Gastroesophageal sphincter (tissue), 3 donors: ENCODE results near the gene ZNHIT2.

Experiments
- CTCF ChIP-seq, 4 experiments: fragments of 200-600 bp in 2 of 4; fragments of 450-650 bp in 2 of 4; sonication (generic) in 1 of 4; IDR thresholded peaks; one replicate each; pipeline ENCODE4 v1.5.1; 2017 to 2019; ENCODE audit warnings: antibody characterized with exemption in 4 of 4, mild to moderate bottlenecking in 2 of 4, moderate library complexity in 2 of 4
- POLR2A ChIP-seq, 2 donors: fragments of 450-650 bp; IDR thresholded peaks; one replicate each; pipeline ENCODE4 v1.6.1; 2017; ENCODE audit warnings: antibody characterized with exemption in 2 of 2, mild to moderate bottlenecking in 2 of 2, moderate library complexity in 1 of 2

GRCh38 chr11:65086809-65087208 is 30.7 kb downstream of the ZNHIT2 start:
- TF ChIP-seq CTCF (IDR thresholded peaks at IDR 0.05), result no peak
- no peak for TF ChIP-seq POLR2A (IDR thresholded peaks at IDR 0.05)
